Amygdala (tissue), 56 donors: ENCODE data around the gene TRIM71.
"Not testable (repeated sequence)": the region's sequence is repeated elsewhere in the genome, so short reads cannot be mapped to it uniquely, and the experiment has no call there.

ENCODE experiments used
- DNase-seq, 56 donors: peaks; one replicate each; lab custom pipeline; 2025; lab: John Stamatoyannopoulos, UW

Gene TRIM71

GRCh38 chr3:32913790-32914446, 96.1 kb downstream of the TRIM71 start:
- DNase-seq, result no peak

- DNase-seq, result no peak
These were observed 102.1 kb downstream of the TRIM71 start for GRCh38 chr3:32919920-32920319.

- no peak for DNase-seq
These were observed 104.3 kb downstream of the TRIM71 start for GRCh38 chr3:32922078-32922477.

GRCh38 chr3:32930161-32930560, 112.4 kb downstream of the TRIM71 start:
- DNase-seq, result no peak

- DNase-seq, result not testable (repeated sequence)
These were observed 113.5 kb downstream of the TRIM71 start for GRCh38 chr3:32931273-32931672.

- peak in 1 of 56 donors; percentile 10 for DNase-seq
These were observed 116.4 kb downstream of the TRIM71 start for GRCh38 chr3:32934150-32934742.

GRCh38 chr3:32937331-32937730, 119.5 kb downstream of the TRIM71 start:
- no peak for DNase-seq

GRCh38 chr3:32939531-32940284, 121.9 kb downstream of the TRIM71 start:
- not testable (repeated sequence) for DNase-seq

- DNase-seq, result no peak
These were observed 122.9 kb downstream of the TRIM71 start for GRCh38 chr3:32940726-32941125.

- no peak for DNase-seq
These were observed 127.3 kb downstream of the TRIM71 start for GRCh38 chr3:32945136-32945535.

- DNase-seq, result not testable (repeated sequence)
These were observed 127.8 kb downstream of the TRIM71 start for GRCh38 chr3:32945598-32945997.

- no peak for DNase-seq
These were observed 129.4 kb downstream of the TRIM71 start for GRCh38 chr3:32946973-32947788.
